ENCODE measurements around the gene APOBEC3G. TPM values are rescaled to one million over a fixed set of nuclear protein-coding genes. Genes with fewer than 3 reads are reported as not detected.

APOBEC3G gene
- total RNA-seq, 3 donors from 2014 or later: 5.7 to 6.2 (median 6.1) TPM

DNA sequence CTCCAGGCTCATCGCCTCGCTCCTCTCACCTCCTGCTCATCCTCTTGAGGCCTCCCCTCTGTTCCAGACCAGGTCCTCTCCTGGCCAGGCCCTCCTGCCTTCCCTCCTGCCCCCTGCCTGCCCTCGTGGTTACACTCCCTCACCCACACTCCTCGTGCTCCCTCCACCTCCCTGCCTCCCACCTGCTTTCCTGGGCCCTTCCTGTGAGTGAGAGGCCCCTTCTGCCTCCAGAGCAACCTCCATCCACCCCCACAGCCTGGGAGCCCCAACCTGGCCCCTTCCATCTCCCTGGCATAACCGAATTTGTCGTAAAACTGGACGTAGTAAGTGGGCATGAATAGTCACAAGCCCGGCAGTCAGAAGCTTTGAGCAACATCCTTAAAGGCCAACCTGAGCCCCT, 4.5 kb downstream of the APOBEC3G start:
- intact Hi-C loops (cut with DNase I, micrococcal nuclease): no loop called here
- no peaks in the 10 kb centered on the region for H3K9me3 ChIP-seq
- H3K4me1 ChIP-seq (ENCODE audit: low read depth): no peaks in the 10 kb centered on the region
- DNase-seq (peak in 1 of 3 donors; percentile 8), ATAC-seq (no peak)
- no peaks in the 10 kb centered on the region for H3K36me3 ChIP-seq (ENCODE audit: low read depth)
- H3K4me3 ChIP-seq: no peak overlapping the region
- TF ChIP-seq, protein P1, sequence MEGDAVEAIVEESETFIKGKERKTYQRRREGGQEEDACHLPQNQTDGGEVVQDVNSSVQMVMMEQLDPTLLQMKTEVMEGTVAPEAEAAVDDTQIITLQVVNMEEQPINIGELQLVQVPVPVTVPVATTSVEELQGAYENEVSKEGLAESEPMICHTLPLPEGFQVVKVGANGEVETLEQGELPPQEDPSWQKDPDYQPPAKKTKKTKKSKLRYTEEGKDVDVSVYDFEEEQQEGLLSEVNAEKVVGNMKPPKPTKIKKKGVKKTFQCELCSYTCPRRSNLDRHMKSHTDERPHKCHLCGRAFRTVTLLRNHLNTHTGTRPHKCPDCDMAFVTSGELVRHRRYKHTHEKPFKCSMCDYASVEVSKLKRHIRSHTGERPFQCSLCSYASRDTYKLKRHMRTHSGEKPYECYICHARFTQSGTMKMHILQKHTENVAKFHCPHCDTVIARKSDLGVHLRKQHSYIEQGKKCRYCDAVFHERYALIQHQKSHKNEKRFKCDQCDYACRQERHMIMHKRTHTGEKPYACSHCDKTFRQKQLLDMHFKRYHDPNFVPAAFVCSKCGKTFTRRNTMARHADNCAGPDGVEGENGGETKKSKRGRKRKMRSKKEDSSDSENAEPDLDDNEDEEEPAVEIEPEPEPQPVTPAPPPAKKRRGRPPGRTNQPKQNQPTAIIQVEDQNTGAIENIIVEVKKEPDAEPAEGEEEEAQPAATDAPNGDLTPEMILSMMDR (IDR thresholded peaks at IDR 0.05): no peak

DNA sequence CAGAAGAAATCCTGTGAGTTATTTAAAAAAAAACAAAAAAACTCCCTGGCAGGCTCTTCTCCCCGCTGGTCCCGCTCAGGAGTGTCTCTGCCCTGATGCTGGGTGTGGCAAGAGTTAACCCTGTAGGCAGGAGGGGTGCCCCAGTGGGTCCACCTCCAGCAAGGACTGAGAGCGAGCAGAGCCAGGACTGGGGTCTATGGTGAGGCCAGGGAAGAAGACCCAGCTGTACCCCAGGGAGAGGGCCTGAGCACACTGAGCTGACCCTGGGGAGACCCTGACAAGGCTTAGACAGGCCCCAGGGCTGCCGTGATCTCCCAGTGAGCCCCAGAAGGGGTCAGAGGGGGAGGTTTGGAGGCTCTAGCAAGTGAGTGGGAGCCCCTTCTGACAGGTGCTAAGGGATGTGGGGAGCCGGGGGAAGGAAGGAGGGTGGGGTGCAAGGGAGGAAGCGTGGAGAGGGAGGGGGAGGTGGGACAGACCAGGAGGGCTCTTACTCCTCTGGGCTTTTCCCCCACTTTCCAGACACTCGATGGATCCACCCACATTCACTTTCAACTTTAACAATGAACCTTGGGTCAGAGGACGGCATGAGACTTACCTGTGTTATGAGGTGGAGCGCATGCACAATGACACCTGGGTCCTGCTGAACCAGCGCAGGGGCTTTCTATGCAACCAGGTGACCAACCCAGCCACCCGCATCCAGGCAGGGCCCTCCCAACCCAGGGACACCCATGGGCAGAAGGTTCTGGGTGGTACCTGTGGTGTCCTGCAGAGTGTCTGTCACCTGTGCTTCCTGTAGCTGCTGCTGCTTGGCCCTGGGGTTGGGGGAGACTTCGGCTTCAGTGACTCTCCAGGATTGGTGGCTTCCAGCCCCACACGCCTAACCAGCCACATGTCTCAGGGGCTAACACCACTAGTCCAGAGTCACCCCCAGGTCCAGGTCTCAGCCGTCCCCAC, 6.4 kb downstream of the APOBEC3G start:
- ATAC-seq (no peak), DNase-seq (peak in 2 of 3 donors; percentile 14 to 29)
- no peaks in the 10 kb centered on the region for H3K4me1 ChIP-seq (ENCODE audit: low read depth)
- intact Hi-C loops (cut with DNase I, micrococcal nuclease): no loop called here
- no peaks in the 10 kb centered on the region for H3K36me3 ChIP-seq (ENCODE audit: low read depth)
- TF ChIP-seq, protein P1 (IDR thresholded peaks at IDR 0.05): no peak
- H3K9me3 ChIP-seq: no peaks in the 10 kb centered on the region
- no peak overlapping the region for H3K4me3 ChIP-seq

DNA sequence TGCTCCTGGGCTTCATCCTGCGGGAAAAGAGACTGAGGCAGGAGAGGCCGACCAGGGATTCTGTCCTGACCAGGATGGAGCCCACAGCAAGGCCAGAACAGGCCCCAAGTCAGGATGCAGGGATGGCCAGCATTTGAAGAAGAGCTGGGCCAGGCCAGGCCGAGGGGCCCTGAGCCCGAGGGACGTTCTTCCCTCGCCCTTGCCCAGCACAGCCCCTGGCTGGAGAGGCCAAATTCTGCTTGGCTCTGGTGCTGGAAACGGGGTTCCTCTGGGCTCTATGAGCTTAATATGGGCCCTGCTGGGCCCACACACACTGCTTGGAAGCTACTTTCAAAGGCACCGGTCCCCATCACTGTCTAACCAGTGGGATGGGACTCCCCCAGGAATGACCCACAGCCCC, 7.6 kb downstream of the APOBEC3G start:
- no peaks in the 10 kb centered on the region for H3K36me3 ChIP-seq (ENCODE audit: low read depth)
- H3K4me3 ChIP-seq: no peak overlapping the region
- no peaks in the 10 kb centered on the region for H3K9me3 ChIP-seq
- no peak for ATAC-seq
- TF ChIP-seq, protein P1 (IDR thresholded peaks at IDR 0.05): no peak
- intact Hi-C loops (cut with DNase I, micrococcal nuclease): no loop called here
- DNase-seq: peak in 2 of 3 donors; percentile 3 to 25
- no peaks in the 10 kb centered on the region for H3K4me1 ChIP-seq (ENCODE audit: low read depth)

DNA sequence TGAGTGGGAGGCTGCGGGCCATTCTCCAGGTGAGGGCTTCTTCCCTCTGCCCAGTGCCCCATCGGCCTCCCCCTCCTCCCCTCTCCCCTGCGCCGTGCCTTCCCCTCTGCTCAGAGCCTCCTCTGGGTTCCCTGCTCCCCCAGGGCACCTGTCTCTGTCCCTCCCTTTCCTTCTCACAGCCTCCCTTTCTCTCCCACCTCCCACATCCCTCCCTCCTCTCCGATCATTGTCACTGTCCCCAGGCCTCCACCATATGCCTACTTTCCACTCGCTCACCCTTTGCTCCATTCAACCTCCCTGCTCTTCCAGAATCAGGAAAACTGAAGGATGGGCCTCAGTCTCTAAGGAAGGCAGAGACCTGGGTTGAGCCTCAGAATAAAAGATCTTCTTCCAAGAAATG, 10.0 kb downstream of the APOBEC3G start:
- DNase-seq (peak in 1 of 3 donors; percentile 30), ATAC-seq (no peak)
- intact Hi-C loops (cut with DNase I, micrococcal nuclease): no loop called here
- no peaks in the 10 kb centered on the region for H3K36me3 ChIP-seq (ENCODE audit: low read depth)
- TF ChIP-seq, protein P1 (IDR thresholded peaks at IDR 0.05): no peak
- no peaks in the 10 kb centered on the region for H3K4me1 ChIP-seq (ENCODE audit: low read depth)
- H3K4me3 ChIP-seq: no peak overlapping the region
- no peaks in the 10 kb centered on the region for H3K9me3 ChIP-seq

DNA sequence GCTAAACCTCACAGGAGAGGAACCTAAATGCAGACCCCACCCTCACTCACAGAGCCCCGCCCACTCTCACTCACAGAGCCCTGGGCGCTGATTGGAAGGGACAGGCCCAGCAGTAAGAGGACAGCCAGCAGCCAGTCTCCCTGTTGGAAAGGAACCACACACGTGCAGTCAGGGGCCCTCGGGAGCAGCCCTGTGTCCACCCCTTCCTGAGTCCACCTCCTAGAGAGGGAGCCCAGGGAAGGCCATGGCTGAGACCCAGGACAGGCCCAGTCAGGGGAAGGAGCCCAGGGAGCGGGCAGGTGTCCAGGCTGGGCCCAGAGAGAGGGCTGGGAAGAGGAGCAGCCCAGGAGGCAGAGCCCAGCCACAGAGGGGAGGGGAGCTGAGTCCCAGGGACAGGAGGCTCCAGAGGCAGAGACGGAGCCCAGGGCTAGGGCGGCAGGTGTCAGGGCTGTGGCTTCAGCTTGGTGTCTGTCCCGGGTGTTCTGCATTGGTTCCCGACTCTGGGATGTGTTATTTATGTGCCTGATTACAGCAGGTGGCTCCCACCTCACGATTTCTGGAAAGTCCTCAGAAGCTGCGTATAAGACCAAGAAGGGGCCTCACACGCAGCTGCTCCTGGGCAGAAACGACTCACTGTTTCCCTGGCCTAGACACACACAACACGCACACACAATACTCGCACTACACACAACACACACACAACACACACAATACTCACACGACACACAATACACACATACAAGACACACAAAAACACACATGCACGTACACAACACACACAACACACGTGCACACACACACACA, 11.0 kb downstream of the APOBEC3G start:
- Histone ChIP-seq H3K4me3 (no peak overlapping the region), H3K9me3 (no peaks in the 10 kb centered on the region), H3K4me1 (ENCODE audit: low read depth) (no peaks in the 10 kb centered on the region), H3K36me3 (ENCODE audit: low read depth) (no peaks in the 10 kb centered on the region)
- intact Hi-C loops (cut with DNase I, micrococcal nuclease): no loop called here
- DNase-seq (peak in 2 of 3 donors; percentile 7 to 41), ATAC-seq (no peak)
- TF ChIP-seq, protein P1 (IDR thresholded peaks at IDR 0.05): no peak
